ENCODE measurements around the gene RIPOR2.

The RIPOR2 gene

GRCh38 chr6:24935366-24936152, at the start of gene RIPOR2:
TSS of gene RIPOR2 (minus strand) at chr6:24935960. CDS start at chr6:24935898, 62 bp downstream.
- no peak for DNase-seq (ENCODE audit: low spot score)

GRCh38 chr6:24985323-24985722, 49.6 kb upstream of the RIPOR2 start:
- DNase-seq (ENCODE audit: low spot score) = no peak

- DNase-seq (ENCODE audit: low spot score) = no peak
Observed at GRCh38 chr6:24982231-24982630, 46.5 kb upstream of the RIPOR2 start.

- DNase-seq (ENCODE audit: low spot score) = no peak
Observed at GRCh38 chr6:24981386-24981760, 45.6 kb upstream of the RIPOR2 start.

GRCh38 chr6:24980507-24981385, 45.0 kb upstream of the RIPOR2 start:
- no peak for DNase-seq (ENCODE audit: low spot score)

- no peak for DNase-seq (ENCODE audit: low spot score)
Observed at GRCh38 chr6:24979176-24979575, 43.4 kb upstream of the RIPOR2 start.

GRCh38 chr6:24974182-24975171, 38.7 kb upstream of the RIPOR2 start:
- DNase-seq (ENCODE audit: low spot score) = no peak

GRCh38 chr6:24972311-24972958, 36.7 kb upstream of the RIPOR2 start:
- DNase-seq (ENCODE audit: low spot score) = no peak

- no peak for DNase-seq (ENCODE audit: low spot score)
Observed at GRCh38 chr6:24971067-24971466, 35.3 kb upstream of the RIPOR2 start.

- no peak for DNase-seq (ENCODE audit: low spot score)
Observed at GRCh38 chr6:24969343-24969860, 33.6 kb upstream of the RIPOR2 start.

GRCh38 chr6:24968783-24969182, 33.0 kb upstream of the RIPOR2 start:
- no peak for DNase-seq (ENCODE audit: low spot score)

GRCh38 chr6:24967211-24967610, 31.5 kb upstream of the RIPOR2 start:
- DNase-seq (ENCODE audit: low spot score) = no peak

- no peak for DNase-seq (ENCODE audit: low spot score)
Observed at GRCh38 chr6:24966381-24966780, 30.6 kb upstream of the RIPOR2 start.

- DNase-seq (ENCODE audit: low spot score) = no peak
Observed at GRCh38 chr6:24963887-24964570, 28.3 kb upstream of the RIPOR2 start.

- DNase-seq (ENCODE audit: low spot score) = no peak
Observed at GRCh38 chr6:24963339-24963738, 27.6 kb upstream of the RIPOR2 start.

- DNase-seq (ENCODE audit: low spot score) = no peak
Observed at GRCh38 chr6:24961852-24962251, 26.1 kb upstream of the RIPOR2 start.

GRCh38 chr6:24960991-24961475, 25.3 kb upstream of the RIPOR2 start:
- DNase-seq (ENCODE audit: low spot score) = no peak

GRCh38 chr6:24959319-24959718, 23.6 kb upstream of the RIPOR2 start:
- DNase-seq (ENCODE audit: low spot score) = no peak

- DNase-seq (ENCODE audit: low spot score) = no peak
Observed at GRCh38 chr6:24957199-24957598, 21.4 kb upstream of the RIPOR2 start.

GRCh38 chr6:24953726-24954125, 18.0 kb upstream of the RIPOR2 start:
- DNase-seq (ENCODE audit: low spot score) = no peak
